LHCN-M2 (cell line): Measurements from ENCODE around the gene KDM8. TPM values are rescaled to one million over a fixed set of nuclear protein-coding genes. Genes with fewer than 3 reads are reported as not detected.
"Not testable (repeated sequence)": the region's sequence is repeated elsewhere in the genome, so short reads cannot be mapped to it uniquely, and the experiment has no call there.

ENCODE experiments used
- DNase-seq: peaks from one replicate; pipeline ENCODE4 v3.0.0-alpha.2; 2012; ENCODE audit warnings: low read depth
- total RNA-seq: library from RNA; depleted of rRNA; stranded (reverse); fragments of >200 nt; gene quantifications from 2 replicates; pipeline ENCODE4 v1.2.3, GENCODE V29; 2014

The KDM8 gene
- total RNA-seq, 1 experiment from 2014 or later = 4.5 TPM

DNA sequence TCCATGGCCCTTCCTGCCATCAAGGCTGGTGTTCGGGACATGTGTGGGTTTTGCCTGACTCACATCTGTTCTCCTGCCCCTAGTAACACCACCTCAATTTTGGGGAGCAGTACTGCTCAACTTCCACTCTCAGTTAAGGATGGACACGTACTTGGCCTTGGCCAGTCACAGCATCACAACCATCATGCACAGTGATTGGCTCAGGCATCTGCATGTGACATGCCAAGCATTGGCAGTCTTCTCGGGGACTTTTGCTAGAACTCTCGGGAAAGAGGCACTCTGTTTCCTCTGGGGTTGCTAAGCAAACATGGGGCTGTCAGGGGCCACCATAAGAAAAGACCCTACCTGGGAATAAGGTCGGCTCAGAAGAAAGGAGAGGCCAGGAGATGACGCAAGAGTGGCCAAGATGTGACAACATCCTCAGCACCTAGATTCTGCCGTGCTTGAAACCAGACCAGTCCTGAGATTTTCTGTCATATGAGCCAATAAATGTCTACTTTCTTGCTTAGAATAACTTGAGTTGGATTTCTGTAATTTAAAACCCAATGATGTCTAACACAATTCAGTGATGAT is 11.9 kb upstream of the KDM8 start:
- no peak for DNase-seq

DNA sequence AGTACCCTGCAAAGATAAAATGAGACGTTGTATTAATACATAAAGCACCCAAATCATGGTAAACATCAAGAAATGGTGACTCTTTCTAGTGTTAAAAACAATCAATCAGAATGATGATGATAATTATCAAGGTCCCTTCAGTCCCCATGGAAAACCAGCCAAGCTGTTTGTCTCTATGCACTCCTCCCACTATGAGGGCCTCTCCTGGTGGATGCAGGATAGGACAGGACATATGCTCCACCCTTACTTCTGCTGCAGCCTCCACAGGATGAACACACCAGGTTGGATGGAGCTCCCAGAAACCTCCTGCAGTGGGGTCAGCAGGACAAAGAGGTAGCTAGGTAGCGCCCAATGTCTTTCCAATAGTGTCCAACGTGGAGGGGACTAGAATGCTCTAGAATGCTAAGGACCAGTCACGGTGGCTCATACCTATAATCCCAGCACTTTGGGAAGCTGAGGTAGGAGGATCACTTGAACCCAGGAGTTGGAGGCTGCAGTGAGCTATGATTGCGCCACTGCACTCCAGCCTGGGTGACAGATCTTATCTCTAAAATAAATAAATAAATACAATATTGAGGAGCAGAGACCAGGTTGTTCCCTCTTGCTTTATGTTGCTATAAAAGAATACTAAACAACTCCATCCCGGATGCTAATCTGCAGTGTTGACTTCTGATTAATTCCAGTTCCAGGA is 9.9 kb upstream of the KDM8 start:
- DNase-seq = no peak

DNA sequence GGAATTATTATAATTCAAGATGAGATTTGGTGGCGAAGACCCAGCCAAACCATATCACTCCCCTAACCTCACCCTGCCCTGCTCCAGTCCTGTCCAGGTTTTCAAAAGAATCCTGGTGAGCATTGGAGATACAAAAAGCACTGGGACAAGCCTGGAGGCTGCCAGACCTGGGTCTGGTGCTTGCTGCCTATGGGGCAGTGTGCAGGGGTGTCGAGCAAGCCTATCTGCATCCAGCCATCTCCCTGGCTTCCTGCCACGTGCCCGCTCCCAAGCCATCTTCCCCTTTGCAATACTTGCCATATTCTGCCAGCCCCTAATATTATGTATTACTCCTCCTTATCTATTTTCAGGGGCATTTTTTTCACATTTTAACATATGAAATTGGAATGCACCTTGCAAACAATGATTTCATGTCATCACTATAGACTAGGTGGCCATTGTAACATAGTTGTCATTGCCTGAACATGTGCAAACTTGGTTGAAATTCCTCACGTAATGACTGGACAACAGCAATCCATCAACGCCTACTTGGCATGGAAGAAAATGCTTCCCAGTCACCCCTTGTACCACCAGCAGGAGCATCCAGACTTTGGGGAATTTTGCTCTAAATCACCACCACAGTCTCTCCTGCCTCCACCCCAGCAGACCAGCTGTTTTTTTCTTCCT is 8.1 kb upstream of the KDM8 start:
- DNase-seq = no peak

DNA sequence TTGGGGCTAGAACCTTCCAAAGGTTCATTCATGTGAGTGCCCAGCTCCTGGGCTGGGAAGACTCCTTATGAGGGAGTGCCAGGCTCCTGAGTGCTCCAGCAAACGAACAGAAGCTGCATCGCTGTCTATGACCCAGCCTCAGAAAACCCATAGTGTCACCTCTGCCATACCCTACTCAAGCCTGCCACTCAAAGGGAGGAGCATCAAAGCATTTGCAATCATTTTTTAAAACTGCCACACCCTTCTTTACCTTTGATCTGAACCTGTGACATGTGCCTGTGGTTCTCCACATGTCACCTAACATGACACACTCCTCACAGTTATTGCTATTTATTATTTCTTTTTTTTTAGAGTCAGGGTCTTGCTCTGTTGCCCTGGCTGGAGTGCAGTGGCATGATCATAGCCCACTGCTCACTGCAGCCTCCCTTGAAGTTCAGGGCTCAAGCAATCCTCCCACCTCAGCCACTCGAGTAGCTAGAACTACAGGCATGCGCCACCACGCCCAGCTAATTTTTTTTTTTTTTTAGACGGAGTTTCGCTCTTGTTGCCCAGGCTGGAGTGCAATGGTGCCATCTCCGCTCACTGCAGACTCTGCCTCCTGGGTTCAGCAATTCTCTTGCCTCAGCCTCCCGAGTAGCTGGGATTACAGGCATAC is 7.3 kb upstream of the KDM8 start:
- DNase-seq = no peak

DNA sequence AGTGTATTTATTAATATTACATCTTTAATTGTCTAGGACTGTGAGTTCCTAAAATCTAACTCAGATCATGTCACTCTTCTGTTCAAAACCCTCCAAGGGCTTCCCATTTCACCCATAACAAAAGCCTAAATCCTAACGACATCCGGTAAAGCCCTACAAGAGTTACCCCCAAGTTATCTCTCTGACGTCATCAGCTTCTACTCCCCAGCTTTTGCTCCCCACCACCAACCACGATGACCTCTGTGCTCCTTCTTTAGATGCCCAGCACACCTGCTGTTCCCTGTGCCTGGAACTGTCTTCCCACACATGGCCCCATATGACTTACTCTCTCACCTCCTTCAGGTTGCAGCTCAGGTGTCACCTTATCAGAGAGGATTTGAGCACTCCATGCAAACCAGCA is 6.3 kb upstream of the KDM8 start:
- no peak for DNase-seq

DNA sequence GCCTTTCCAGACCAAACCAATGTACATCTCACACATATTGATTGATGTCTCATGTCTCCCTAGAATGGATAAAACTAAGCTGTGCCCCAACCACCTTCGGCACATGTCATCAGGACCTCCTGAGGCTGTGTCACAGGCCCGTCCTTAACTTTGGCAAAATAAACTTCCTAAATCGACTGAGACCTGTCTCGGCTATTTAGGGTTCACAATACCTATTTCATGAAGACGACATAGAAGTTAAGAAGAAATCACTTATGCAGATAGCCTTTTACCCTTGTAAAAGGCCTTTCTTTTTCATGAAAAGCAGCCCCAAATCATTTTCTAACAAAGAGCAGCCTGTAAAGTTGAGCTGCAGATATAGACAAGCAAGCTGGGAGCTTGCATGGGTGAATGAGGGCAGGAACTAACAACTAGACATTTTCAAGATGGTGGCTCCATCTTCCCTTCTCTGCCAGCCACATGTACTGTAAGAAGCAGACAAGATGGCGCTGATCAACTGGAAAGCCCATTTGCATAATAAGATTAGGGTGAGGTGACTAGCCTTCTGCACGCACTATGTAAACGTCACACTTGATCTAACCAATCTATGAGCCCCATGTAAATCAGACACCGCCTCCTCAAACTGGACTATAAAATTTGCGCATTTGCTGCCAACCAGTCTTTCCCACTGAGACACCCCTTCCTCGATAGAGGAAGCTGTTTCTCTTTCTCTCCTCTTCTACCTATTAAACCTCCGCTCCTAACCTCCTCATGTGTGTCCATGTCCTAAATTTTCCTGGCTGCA is 4.7 kb upstream of the KDM8 start:
- DNase-seq = no peak

DNA sequence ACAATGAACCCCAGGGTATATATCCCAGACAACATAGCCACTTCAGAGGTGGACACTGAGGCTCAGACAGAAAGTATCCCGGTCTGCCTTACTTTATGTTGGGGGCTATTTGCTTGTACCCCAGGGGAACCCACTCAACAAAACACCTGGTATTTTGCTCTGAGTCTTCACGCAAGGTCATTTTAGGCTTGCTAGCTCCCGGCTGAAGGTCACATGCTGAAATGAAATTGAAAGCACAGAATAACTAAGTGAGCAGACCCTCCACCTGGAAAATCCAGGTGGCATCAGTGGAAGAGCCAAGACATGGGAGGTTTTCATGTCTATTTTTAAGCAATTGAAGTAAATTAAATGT is 4.1 kb upstream of the KDM8 start:
- DNase-seq = no peak

DNA sequence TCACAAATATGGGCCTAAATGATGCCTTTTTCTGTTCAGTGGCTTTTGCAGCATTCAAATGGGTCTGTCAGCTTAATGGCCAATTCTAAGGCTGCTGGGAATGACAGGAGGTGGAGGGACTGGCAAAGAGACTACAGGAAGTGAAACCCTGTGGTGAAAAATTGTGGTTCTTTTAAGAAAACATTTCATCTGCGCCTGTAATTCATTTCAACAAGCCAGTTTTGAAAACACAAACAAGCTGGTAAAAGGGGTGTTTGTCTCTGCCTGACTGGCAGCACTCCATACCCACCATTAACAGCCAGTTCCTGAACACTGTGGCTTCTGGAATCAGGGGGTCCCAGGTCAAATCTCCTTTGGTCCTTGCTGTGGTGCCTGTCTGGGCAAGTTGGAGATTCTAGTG is 3.6 kb upstream of the KDM8 start:
- peak; percentile 55 for DNase-seq

DNA sequence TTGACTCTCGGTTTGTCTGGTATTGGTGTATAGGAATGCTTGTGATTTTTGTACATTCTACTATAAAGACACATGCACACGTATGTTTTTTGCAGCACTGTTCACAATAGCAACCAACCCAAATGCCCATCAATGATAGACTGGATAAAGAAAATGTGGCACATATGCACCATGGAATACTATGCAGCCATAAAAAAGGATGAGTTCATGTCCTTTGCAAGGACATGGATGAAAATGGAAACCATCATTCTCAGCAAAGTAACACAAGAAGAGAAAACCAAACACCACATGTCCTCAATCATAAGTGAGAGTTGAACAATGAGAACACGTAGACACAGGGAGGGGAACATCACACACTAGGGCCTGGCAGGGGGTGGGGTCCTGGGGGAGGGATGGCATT is 2.4 kb upstream of the KDM8 start:
- not testable (repeated sequence) for DNase-seq

DNA sequence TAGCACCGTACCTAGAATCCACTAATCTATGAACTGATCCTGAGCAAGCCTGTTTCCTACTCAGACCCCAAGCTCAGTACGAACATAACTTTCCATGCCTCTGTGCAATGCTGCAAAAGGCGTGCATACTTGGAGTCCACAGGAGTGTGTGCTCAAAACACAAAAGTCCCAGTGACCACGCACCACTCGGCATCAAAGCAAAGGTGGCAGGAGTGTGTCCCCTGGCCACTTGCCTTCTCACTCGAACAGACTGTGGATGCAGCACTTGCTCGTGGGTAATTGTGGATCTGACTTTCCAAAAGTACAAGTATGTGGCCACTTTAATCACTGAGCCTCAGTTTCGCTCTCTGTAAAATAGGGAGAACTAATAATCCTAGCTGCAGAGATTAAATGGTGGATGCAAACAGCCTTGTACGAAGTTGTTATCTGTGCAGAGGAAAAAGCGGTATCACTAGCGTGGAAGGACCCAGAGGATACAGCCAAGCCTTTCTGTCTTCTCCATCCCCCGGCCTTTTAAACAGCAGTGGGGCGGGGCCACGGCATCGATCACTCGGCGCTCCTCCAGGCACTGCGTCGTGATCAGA is 311 bp upstream of the KDM8 start:
- peak; percentile 91 for DNase-seq

DNA sequence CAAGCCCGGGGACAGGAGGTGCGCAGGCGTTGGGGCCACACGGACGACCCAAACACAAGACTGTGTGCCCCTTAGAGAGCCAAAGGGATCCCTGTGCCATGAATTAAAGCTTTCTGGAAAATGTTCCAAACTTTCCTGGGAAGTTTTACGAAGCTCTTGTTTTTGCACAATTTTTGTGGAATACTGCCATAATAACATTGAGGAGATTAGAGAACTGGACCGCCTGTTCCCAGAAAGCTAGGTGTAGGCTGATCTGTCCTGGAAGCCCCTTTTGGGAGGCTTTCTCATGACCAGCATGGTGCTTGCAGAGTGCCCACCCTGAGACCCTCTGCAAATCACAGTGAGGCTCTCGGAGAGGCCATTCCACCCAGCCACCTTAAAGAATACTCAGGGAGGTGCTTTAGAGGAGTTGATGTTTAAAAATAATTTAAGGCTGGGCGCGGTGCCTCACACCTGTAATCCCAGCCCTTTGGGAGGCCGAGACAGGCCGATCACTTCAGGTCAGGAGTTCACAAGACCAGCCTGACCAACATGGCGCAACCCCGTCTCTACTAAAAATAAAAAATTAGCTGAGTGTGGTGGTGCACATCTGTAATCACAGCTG is 1.1 kb downstream of the KDM8 start:
- DNase-seq = no peak

DNA sequence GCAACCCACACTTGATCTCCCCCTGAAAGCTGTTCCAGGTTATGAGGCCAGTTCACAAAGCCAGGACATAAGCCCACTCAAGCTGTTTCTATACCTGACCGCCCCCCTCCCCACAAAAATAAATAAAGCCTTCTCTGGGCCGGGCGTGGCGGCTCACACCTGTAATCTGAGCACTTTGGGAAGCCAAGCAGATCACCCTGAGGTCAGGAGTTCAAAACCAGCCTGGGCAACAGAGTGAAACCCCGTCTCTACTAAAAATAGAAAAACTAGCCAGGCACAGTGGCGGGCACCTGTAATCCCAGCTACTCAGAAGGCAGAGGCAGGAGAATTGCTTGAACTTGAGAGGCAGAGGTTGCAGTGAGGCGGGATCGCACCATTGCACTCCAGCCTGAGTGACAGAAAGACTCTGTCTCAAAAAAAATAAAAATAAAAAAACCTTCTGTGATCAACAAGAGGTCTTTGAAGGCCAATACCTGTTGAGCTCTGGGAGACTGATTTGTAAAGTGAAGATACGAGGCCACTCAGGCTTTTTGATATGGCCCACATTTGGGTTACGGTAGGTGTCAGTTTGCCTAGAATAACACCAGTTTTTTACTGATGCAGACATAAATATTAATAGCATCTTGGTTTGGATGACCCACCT is 2.2 kb downstream of the KDM8 start:
- no peak for DNase-seq

DNA sequence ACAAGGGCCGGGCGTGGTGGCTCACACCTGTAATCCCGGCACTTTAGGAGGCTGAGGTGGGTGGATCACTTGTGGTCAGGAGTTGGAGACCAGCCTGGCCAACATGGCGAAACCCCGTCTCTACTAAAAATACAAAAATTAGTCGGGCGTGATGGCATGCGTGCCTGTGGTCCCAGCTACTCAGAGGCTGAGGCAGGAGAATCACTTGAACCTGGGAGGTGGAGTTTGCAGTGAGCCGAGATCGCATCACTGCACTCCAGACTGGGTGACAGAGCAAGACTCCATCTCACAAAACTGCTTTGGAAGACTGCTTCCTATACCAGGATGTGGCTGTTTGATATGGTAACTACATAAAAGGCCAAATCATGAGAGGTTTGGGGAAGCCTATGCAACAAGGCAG is 3.8 kb downstream of the KDM8 start:
- DNase-seq = not testable (repeated sequence)

DNA sequence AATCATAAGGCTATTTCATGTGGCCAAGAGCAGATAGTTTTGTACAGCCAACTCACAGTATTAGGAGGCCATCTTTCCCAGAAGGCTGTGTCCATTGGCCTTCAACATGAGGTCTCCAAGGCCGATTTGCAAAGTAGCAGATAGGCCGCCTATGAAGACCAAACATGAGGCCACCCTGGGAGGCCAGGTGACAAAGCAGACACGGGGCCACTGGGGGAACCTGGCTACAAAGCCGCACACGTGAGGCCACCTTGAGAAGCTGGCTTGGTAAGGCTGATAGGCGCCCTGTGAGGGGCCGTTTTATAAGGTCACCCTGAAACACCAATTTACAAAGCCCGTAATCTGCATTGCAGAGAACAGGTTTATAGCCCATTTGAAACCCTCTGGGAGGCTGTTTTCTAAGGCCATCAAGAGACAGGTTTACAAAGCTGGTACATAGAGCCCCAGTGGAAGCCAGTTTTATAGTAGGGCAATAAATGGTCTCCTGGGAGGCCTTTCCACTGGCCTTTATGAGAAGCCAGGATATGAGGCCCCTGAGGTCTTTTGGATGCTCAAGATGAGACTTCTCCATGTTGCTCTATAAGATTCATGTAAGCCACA is 4.9 kb downstream of the KDM8 start:
- DNase-seq = no peak

DNA sequence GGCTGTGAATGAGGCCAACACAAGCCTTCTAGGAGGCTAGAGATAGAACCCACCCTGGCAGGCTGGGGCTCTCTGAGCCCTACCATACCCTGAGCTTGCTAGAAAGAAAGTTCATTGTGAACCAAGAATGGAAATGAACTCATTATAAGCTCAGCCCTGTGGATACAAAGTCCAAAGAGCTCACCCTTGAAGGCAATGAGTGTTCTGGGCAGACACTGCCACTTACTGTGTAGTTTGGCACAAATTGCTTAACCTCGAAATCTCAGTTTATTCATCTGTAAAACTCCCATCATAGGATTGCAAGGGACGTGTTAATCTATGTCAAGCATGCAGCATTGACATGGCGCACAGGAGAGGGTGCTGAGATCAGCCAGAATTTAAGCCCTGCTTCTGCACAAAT is 5.5 kb downstream of the KDM8 start:
- DNase-seq = no peak

DNA sequence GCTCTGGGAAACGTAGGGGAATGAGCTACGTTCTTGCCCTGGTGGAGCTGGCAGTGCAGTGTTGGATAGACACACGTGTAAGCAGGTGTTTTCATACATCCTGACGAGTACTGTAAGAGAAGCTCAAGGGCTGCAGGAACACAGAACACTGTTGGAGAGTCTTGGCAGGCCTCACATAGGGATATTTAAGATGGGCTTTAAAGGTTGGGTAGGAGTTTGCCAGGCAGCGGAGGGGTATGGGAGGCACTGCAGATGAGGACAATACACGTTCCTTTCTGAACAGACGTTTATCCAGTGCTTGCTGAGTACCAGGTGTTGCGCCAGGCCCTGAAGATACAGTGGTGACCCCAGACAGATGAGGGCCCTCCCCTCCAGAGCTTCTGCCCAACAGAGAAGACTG is 6.3 kb downstream of the KDM8 start:
- DNase-seq = no peak

DNA sequence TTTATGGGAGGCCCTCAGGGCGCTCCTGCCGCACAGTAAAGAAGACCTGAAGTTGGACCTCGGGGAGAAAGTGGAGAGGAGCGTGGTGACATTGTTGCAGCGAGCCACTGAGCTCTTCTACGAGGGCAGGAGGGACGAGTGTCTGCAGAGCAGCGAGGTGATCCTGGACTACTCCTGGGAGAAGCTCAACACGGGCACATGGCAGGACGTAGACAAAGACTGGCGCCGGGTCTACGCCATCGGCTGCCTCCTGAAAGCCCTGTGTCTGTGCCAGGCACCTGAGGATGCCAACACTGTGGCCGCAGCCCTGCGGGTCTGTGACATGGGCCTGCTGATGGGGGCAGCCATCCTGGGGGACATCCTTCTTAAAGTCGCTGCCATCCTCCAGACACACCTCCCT is 6.8 kb downstream of the KDM8 start:
- DNase-seq = no peak

DNA sequence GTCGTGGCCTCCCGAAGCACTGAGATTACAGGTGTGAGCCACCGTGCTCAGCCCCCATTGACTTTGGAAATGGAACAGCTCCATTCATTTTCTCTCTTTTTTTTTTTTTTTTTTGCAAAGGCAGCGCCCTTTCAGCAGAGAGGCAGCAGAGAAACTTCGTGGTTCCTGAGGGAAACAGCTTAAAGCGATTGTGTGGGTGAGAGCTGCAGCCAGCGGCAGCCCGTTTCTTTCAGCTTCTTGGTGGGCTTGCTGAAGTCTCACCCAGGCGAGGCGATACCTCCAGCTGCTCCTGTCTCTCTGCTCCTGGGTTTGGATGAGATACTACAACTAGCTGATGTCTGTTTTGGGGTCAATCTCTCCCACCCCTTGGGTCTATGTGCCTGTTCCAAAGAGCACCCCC is 7.7 kb downstream of the KDM8 start:
- no peak for DNase-seq

DNA sequence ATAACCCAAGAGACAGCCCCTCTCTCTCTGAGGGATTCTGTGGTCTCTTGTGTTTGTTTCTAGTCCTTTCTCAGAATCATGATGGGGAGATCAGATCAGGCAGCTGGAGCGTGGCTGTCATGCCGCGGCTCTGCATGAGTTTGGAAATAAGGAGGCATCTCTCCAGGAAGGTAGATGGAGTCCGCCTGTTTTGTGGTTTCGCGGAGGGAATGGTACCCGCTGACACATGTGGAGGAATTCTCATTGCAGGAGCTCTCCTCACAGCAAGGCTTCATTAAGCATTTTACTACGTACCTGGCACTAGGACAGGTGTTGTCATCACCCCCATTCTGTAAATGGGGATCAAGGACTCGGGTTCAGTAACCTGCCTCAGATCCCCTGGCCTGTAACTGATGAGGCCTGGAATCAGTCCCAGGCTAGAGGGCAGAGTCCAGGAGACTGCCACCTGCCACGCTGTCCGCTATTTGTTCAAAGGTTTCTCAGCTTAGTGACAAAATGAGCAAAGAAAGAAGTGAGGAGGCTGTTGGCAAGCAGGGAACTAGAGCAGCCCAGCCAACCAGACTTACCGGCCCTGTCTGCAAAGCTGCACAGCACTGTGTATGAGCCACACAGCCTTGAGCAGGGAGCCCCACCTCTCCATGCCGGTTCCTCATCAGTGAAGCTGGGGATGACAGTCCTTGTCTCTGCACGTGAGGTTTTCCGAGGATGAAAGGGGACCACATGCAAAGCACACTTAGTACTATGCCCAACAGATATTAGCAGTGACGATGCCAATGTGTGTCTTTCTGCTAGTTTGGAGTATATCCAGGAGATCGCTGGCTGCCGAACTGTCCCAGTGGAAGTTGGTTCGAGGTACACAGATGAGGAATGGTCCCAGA is 11.0 kb downstream of the KDM8 start:
- no peak for DNase-seq
